ENCODE measurements around the gene CUEDC1. TPM values are rescaled to one million over a fixed set of nuclear protein-coding genes. Genes with fewer than 3 reads are reported as not detected.

Gene CUEDC1
- polyA plus RNA-seq, 2 of the 4 experiments (the other 2 are of a cell fraction) = 44.3 to 90.6 TPM

GRCh38 chr17:57984936-57985674, 29.9 kb upstream of the CUEDC1 start:
- no peak for ATAC-seq
- no peaks in the 10 kb centered on the region for H3K9me3 ChIP-seq
- FAIRE-seq = no peak
- no peak for TF ChIP-seq ZNF302 (CRISPR knock-in tag; IDR thresholded peaks at IDR 0.05)
- TF ChIP-seq RAD21 (conservative IDR thresholded peaks at IDR 0.05 in 1 of 2, IDR thresholded peaks at IDR 0.05 in 1 of 2) = no peak
- TF ChIP-seq NPAS2 (CRISPR knock-in tag; IDR thresholded peaks at IDR 0.05; ENCODE audit: borderline replicate concordance) = no peak
- TF ChIP-seq PHF8 (IDR thresholded peaks at IDR 0.05; ENCODE audit: borderline replicate concordance, low read depth) = no peak
- TF ChIP-seq E2F6 (IDR thresholded peaks at IDR 0.05; ENCODE audit: borderline replicate concordance, low read depth) = no peak
- no peak for TF ChIP-seq ZSCAN20 (CRISPR knock-in tag; IDR thresholded peaks at IDR 0.05)
- POLR2A ChIA-PET = interaction anchor here (0.7 to 5.2 kb wide), 6 partner anchors 14 to 124 kb away, joined by 3 to 36 read pairs (median 8); partner anchors contain the start of gene CUEDC1
- CTCF ChIA-PET = interaction anchor here (0.7 to 3.6 kb wide), 14 partner anchors 9 to 864 kb away, joined by 3 to 55 read pairs (median 8); partner anchors contain the start of gene CUEDC1
- H3K27ac ChIP-seq = peak overlapping the region; percentile 96 to 98
- 41% methylated on average over 4 of the region's 4 CpGs for whole genome bisulfite sequencing (ENCODE audit: missing lambda C conversion rate)
- DNase-seq (ENCODE audit: low read depth in 1 of 2, low spot score in 1 of 2) = no peak
- H3K4me1 ChIP-seq = peaks cover 69% of the 10 kb centered on the region
- H3K4me3 ChIP-seq = peak overlapping the region; percentile 77; the same call in 2 of the 3 replicates
- peak overlapping the region; percentile 84 for H3K4me2 ChIP-seq

GRCh38 chr17:57984261-57984890, 29.2 kb upstream of the CUEDC1 start:
- ChIA-PET POLR2A (interaction anchor here (0.7 to 5.2 kb wide), 3 partner anchors 15 to 121 kb away, joined by 3 to 36 read pairs (median 4); partner anchors contain the start of gene CUEDC1), CTCF (interaction anchor here (0.8 to 3.6 kb wide), 11 partner anchors 8 to 150 kb away, joined by 3 to 55 read pairs (median 17); partner anchors contain the start of gene CUEDC1)
- H3K4me1 ChIP-seq = peaks cover 62% of the 10 kb centered on the region
- no peak for ATAC-seq
- H3K4me2 ChIP-seq = peak overlapping the region; percentile 84
- no peak overlapping the region for H3K4me3 ChIP-seq
- TF ChIP-seq HOXB5 (CRISPR knock-in tag; IDR thresholded peaks at IDR 0.05) = no peak
- no peak for TF ChIP-seq EHF (CRISPR knock-in tag; IDR thresholded peaks at IDR 0.05)
- no peak for TF ChIP-seq POLR2AphosphoS2 (conservative IDR thresholded peaks at IDR 0.05; ENCODE audit: low read length)
- TF ChIP-seq REST (IDR thresholded peaks at IDR 0.05) = no peak
- no peak for TF ChIP-seq CEBPB (IDR thresholded peaks at IDR 0.05)
- DNase-seq (ENCODE audit: low read depth in 1 of 2, low spot score in 1 of 2) = no peak
- FAIRE-seq = no peak
- H3K27ac ChIP-seq = peak overlapping the region; percentile 96 to 98
- 59% methylated on average over 4 of the region's 4 CpGs for WGBS (ENCODE audit: missing lambda C conversion rate)
- no peaks in the 10 kb centered on the region for H3K9me3 ChIP-seq

GRCh38 chr17:57983446-57983845, 28.2 kb upstream of the CUEDC1 start:
- DNase-seq (ENCODE audit: low read depth in 1 of 2, low spot score in 1 of 2) (no peak), FAIRE-seq (no peak), ATAC-seq (no peak)
- WGBS (ENCODE audit: missing lambda C conversion rate) = 91% methylated on average over 1 of the region's 1 CpG
- H3K4me2 ChIP-seq = peak overlapping the region; percentile 84; the same call in 1 of the 3 replicates
- no peaks in the 10 kb centered on the region for H3K9me3 ChIP-seq
- no peak overlapping the region for H3K4me3 ChIP-seq
- CTCF ChIA-PET = interaction anchor here (0.8 to 22.5 kb wide), 8 partner anchors 12 to 128 kb away, joined by 3 to 386 read pairs (median 6); partner anchors contain the start of gene CUEDC1
- TF ChIP-seq E2F6 (IDR thresholded peaks at IDR 0.05; ENCODE audit: borderline replicate concordance, low read depth) (no peak), EP300 (IDR thresholded peaks at IDR 0.05) (no peak), CHD2 (IDR thresholded peaks at IDR 0.05; ENCODE audit: low read length, partially characterized antibody) (no peak), CBX8 (IDR thresholded peaks at IDR 0.05) (no peak), GATA3 (IDR thresholded peaks at IDR 0.05; ENCODE audit: borderline replicate concordance) (no peak), EHMT2 (IDR thresholded peaks at IDR 0.05; ENCODE audit: low read depth) (no peak), RCOR1 (IDR thresholded peaks at IDR 0.05; ENCODE audit: low read depth, low read length) (no peak), NPAS2 (CRISPR knock-in tag; IDR thresholded peaks at IDR 0.05; ENCODE audit: borderline replicate concordance) (no peak), JUNB (IDR thresholded peaks at IDR 0.05) (no peak), JUN (IDR thresholded peaks at IDR 0.05) (no peak), CTCF (IDR thresholded peaks at IDR 0.05) (no peak), HOXB13 (CRISPR knock-in tag; IDR thresholded peaks at IDR 0.05; ENCODE audit: low read depth) (no peak), HDAC2 (IDR thresholded peaks at IDR 0.05) (no peak)
- H3K4me1 ChIP-seq = peaks cover 58% of the 10 kb centered on the region
- H3K27ac ChIP-seq = peak overlapping the region in 1 of 2 experiments; percentile 9; a peak in 1 of 6 replicates
- POLR2A ChIA-PET = interaction anchor here (0.7 to 0.8 kb wide), 2 partner anchors 17 to 34 kb away, joined by 3 read pairs; no protein-coding TSS in a partner anchor
